HL-60 (cell line): ENCODE results near the gene LGR6.

Source experiments
- DNase-seq, 2 experiments: peaks; one replicate each; pipeline ENCODE4 v3.0.0-alpha.2; 2010 to 2020; ENCODE audit warnings: low read depth in 1 of 2, low spot score in 1 of 2
- H3K27ac ChIP-seq: fragments of 250-450 bp; sonication (Bioruptor Pico); replicated peaks from 2 replicates; pipeline ENCODE4 v1.5.1; 2020; ENCODE audit warnings: mild to moderate bottlenecking, moderate library complexity
- H3K27me3 ChIP-seq: fragments of 250-450 bp; sonication (Bioruptor Pico); 2 replicates; pipeline ENCODE4 v1.5.1; 2021; ENCODE audit warnings: mild to moderate bottlenecking, moderate library complexity; ENCODE audit not compliant: insufficient read depth, poor library complexity, severe bottlenecking
- H3K4me3 ChIP-seq: replicated peaks from 2 replicates; pipeline ENCODE4 v1.5.1; 2011; ENCODE audit warnings: mild to moderate bottlenecking, control low read depth, low read length; ENCODE audit not compliant: insufficient read depth
- CTCF ChIP-seq: IDR thresholded peaks from one replicate; pipeline ENCODE4 v1.5.1; 2011; ENCODE audit warnings: low read length, control low read depth, inconsistent platforms; ENCODE audit not compliant: insufficient read depth
- GABPA ChIP-seq: IDR thresholded peaks from 2 replicates; pipeline ENCODE4 v1.6.1; 2012; ENCODE audit warnings: low read depth
- POLR2AphosphoS5 ChIP-seq: IDR thresholded peaks from 2 replicates; pipeline ENCODE4 v1.6.1; 2012; ENCODE audit warnings: low read depth
- REST ChIP-seq: IDR thresholded peaks from 2 replicates; pipeline ENCODE4 v1.6.1; 2012; ENCODE audit warnings: low read depth; ENCODE audit not compliant: insufficient replicate concordance
- SPI1 ChIP-seq: IDR thresholded peaks from 2 replicates; pipeline ENCODE4 v1.6.1; 2012; ENCODE audit warnings: low read depth, mild to moderate bottlenecking, borderline replicate concordance

Gene LGR6

GRCh38 chr1:202247837-202248795, 54.5 kb downstream of the LGR6 start:
- Histone ChIP-seq H3K27ac (no peak overlapping the region), H3K4me3 (no peak overlapping the region), H3K27me3 (peaks cover 6% of the 10 kb centered on the region)
- TF ChIP-seq CTCF (no peak), GABPA (no peak), SPI1 (no peak), REST (no peak), POLR2AphosphoS5 (no peak)
- no peak for DNase-seq

GRCh38 chr1:202248861-202249260, 55.3 kb downstream of the LGR6 start:
- Histone ChIP-seq H3K27ac (no peak overlapping the region), H3K27me3 (peaks cover 6% of the 10 kb centered on the region), H3K4me3 (no peak overlapping the region)
- TF ChIP-seq REST (no peak), CTCF (no peak), POLR2AphosphoS5 (no peak), SPI1 (no peak), GABPA (no peak)
- DNase-seq = no peak

- Histone ChIP-seq H3K4me3 (no peak overlapping the region), H3K27ac (no peak overlapping the region), H3K27me3 (peaks cover 6% of the 10 kb centered on the region)
- DNase-seq = no peak
- TF ChIP-seq SPI1 (no peak), CTCF (no peak), POLR2AphosphoS5 (no peak)
Observed at GRCh38 chr1:202249436-202249835, 55.8 kb downstream of the LGR6 start.
